Activated CD4-positive, alpha-beta T cell treated with anti-CD3 and anti-CD28 coated beads for 4 hours (primary cell): ENCODE data around the gene NLRC4.
"Not testable (repeated sequence)": the region's sequence is repeated elsewhere in the genome, so short reads cannot be mapped to it uniquely, and the experiment has no call there.

Experiments
- DNase-seq, 2 donors: peaks; one replicate each; pipeline ENCODE4 v3.0.0-alpha.2; 2020

NLRC4 gene

DNA sequence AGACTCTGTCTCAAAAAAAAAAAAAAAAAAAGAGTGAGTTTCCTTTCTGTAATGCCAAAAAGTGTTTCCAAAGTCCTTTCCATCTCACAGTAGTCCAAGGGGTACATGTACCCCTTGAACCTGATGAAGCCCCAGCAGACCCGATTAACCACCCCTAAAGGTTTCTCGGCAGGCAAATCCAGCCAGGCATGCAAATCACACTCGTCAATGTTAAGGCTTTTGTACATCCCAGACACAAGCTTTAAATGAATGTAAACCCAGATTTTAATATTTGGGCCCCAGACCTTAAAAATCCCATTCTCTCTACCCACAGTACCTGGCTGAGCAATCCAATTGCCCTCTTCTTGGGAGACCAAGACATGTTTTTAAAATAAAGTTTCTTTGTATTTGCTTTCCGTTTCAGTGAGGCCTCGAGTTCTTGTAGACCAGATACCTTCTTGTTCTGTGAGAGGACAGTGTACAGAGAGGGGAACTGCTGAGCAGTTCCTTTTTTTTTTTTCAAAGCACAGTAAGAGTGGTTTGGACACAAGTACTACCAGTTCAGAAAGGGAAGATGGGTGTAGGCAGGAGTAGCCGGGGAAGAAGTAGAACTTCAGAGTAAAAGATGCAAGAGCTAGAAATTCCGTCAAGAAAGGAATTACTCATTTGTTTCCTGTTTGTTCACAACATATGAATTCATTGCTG, at the start of gene NLRC4:
TSS of gene NLRC4 (minus strand) at position 465 of the 684 bp plus-strand sequence. CDS start 8,111 bp downstream, outside the sequence.
- DNase-seq, result no peak

GRCh38 chr2:32310577-32310976, 45.9 kb upstream of the NLRC4 start:
- no peak for DNase-seq

GRCh38 chr2:32293966-32294562, 29.4 kb upstream of the NLRC4 start:
- not testable (repeated sequence) for DNase-seq

- DNase-seq, result not testable (repeated sequence)
Observed at GRCh38 chr2:32293493-32293892, 28.8 kb upstream of the NLRC4 start.

GRCh38 chr2:32291746-32292145, 27.1 kb upstream of the NLRC4 start:
- DNase-seq, result no peak

GRCh38 chr2:32290000-32290339, 25.3 kb upstream of the NLRC4 start:
- no peak for DNase-seq

DNA sequence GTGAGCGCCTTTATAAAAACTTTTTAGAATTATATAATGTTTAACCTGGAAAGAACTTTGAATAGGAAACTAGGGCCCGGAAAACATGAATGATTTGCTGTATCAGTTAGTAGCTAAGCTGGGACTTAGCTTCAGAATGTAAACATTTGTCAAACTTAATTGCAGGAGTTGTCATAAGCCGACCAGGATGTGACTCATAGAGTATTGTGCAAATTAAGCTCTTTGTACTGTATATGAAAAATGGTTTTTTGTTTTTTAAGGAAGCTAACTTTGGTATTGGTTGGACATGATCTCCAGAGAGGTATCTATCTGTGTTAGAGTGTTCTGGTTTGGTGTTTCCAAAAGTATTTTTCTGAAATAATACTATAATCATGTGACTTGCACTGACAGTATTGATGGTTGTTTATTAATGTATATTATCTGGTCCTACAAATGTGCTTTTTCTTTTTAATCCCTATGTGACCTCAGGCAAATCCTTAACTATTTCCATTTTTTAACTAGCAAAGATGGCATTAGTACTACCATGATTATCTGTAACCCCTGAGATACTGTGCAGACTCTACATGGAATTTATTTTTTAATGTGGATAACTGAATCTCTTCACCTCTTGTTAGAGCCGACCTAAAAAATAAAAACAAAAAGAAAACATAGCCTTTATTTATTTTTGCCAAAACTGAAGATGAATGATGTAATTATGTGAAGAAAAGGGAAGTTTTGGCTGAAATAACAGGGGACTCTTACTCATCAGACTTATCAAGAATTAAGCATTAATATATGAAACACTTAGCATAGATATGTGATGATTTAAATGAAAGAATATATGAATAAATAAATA, 24.7 kb upstream of the NLRC4 start:
- no peak for DNase-seq

- no peak for DNase-seq
Observed at GRCh38 chr2:32284321-32284720, 19.6 kb upstream of the NLRC4 start.

DNA sequence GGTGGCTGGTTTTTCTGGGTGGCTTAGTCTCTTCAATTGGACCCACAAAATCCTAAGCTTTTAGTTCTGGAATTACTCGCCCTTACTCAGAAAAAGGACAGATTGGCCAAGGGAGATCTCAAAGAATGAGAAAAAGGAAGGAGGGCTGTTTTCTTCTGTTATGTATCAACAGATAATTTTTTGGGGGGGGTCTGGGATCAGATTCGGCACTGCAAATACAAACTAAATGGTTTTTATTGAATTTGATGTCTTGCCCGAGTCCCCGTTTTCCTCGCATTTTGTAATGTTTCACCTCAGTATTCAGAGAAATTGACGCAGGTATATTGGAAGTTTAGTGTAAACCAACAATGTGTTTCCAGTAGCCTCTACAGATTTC, 13.8 kb upstream of the NLRC4 start:
- no peak for DNase-seq

DNA sequence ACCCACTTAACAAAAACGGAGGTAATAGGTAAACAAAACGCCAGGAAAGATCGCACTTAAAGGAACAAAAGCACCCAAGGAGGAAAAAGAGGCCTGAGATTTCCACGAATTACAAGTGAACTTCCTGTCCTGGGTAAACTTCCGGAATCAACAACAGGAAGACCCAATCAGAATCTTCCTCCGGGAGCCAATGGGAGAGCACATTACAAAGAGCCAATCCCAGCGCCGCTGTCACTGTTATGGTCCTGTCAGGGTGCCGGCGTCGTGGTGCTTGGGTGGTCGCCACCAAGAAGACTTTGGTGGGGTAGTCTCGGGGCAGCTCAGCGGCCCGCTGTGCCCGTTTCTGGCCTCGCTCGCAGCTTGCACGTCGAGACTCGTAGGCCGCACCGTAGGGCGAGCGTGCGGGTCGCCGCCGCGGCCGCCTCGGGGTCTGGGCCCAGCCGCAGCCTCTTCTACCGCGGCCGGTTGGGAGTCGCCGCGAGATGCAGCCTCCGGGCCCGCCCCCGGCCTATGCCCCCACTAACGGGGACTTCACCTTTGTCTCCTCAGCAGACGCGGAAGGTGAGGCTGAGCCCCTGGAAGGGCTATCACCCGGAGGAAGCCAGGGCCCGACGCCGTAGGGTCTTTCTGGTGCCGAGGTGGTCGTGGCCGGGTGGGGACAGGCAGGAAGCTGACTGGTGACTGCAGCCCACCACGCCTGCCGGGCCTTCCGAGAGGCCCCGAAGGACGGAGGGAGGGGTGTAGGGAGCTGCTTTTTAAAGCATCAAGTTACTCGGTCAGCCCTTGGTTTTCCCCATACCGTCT, 13.2 kb upstream of the NLRC4 start, which contains the start of gene YIPF4:
TSS of gene YIPF4 (plus strand) at position 231 of the 804 bp plus-strand sequence. CDS start at position 483, 252 bp downstream.
- peak; percentile 80 to 90 for DNase-seq

DNA sequence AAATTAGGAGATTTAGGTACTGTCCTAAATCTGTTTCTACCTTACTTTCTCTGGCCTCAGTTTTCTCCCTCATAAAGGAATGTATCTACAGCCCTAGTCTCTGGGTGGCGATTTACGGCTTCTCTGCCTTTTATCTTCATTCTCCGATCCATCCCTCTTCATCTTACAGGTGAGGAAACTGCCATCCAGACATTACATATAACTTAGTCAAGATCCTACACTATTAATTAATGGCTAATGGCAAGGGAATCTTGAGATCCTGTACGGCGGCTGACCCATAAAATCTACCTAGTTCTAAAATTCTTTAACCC, 12.6 kb upstream of the NLRC4 start:
- no peak for DNase-seq

GRCh38 chr2:32275790-32276189, 11.1 kb upstream of the NLRC4 start:
- not testable (repeated sequence) for DNase-seq

DNA sequence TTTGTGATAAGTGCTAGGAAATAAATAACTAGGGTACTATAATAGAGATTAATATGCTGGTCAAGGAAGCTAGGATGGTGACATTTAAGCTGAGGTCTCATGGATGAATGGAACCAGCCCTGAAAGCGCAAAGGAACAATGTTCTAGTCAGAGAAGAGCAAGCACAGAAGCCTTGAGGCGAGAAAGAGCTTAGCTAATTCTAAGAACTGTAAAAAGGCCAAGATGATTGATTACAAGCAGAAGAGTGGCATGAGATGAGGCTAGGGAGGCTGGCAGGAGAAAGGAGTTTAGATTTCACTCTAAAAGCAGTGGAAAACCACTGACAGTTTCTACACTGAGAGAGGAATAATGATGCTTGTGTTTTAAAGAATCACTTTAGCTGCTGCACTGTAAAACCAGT, 9.6 kb upstream of the NLRC4 start:
- DNase-seq, result no peak

DNA sequence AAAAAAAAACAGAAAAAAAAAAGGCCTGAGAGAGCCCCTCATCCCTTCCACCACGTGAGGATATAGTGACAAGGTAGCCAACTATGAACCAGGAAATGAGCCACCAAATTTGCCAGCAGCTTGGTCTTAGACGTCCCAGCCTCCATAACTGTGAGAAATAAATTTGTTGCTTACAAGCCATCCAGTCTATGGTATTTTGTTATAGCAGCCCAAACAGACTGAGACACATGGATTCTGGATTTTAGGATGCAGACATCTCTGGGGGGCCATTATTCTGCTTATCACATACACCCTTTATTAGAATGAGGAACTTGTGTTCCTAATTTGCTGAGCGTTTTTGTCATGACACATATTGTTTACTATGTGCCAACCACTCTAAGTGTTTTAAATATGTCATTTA, 7.6 kb upstream of the NLRC4 start:
- DNase-seq, result no peak

DNA sequence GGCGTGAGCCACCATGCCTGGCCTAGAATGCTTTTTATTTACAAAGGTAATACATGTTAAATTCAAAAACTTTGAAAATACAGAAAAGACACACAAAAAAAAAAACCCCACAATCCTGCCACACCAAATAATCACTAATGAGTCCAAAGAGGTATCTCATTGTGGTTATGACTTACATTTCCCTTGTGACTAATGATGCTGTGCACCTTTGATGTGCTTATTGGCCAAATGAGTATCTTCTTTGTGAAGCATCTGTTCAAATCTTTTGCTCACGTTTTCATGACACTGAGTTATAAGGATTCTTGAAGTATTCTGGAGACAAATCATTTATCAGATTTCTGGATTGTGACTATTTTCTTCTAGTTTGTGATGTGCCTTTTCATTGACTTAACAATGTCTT, 6.4 kb upstream of the NLRC4 start:
- no peak for DNase-seq

DNA sequence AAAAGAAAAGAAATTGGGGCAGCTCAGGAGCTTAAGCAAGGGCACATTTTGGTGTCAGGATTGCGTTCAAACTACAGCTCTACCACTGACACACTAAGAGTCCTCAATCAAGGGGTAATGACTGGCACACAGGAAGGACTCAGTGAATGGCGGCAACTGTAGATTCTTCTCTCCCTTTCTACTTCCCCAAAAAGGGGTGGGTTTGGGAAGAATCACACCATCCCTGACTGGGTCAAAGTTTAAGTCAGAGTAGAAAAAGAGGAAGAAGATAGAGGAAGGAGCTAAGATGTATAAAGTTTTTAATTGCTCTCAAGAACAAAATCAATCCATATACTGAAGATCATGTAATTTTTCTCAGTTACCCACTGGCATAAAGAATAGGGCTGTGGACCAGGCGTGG, 2.6 kb downstream of the NLRC4 start:
- no peak for DNase-seq

GRCh38 chr2:32260376-32260775, 4.3 kb downstream of the NLRC4 start:
- no peak for DNase-seq

- no peak for DNase-seq
Observed at GRCh38 chr2:32258242-32258641, 6.4 kb downstream of the NLRC4 start.

DNA sequence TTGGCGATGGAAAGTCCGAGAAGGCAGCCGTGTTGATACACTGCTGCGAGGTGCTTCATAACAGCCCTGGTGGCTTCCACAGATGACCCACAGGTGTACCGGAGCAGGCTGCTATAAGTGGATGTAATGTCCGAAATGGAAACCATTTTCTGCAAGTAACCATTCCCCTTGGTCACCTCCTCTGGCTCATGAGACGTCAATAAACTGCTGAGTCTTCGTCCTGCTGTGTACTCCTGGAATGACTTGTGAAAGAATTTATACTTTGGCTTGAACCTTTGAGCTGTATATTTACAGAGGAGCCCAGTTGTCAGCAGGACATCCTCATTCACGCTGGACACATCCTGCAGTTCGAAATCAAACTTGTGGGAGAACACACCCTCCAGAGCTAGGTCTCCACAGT, 14.4 kb downstream of the NLRC4 start:
- DNase-seq, result no peak

DNA sequence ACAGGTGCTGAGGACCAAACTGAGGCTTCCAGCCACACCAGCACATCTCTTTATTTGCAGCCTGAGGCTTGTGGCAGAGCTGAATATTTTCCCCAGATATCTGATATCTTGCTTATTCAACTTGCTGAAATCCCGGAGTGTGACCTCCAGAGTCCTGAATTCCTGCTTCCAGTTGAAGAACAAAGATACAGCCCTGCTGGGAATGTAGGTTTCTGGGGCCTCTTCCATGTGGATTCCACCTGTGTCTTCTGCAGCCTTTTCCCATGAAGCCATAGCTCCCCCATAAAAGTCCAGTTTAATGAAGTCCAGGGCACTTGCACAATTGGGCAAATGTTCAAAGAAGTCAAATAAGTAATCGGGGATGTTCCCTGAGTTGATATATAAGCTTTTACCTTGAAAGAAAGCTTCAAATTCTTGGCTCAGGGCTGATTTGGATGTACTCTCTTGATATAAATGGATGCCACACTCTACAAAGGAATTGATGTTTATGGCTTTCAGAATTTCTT, 14.9 kb downstream of the NLRC4 start:
- no peak for DNase-seq

DNA sequence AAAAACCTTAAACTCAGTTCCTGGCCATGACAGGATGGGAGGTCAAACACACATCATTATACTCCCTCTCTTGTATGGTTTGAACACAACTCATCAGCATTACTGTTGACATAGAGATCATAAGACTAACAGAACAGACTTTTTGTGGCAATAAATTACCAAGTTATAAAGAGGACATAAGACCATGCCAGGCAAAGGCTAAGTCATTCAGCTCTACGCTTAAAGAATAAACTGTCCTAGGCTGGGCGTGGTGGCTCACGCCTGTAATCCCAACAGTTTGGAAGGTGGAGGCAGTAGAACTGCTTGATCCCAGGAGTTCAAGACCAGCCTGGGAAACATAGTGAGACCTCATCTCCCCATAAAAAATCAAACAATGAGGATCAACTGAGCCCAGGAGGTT, 16.4 kb downstream of the NLRC4 start:
- DNase-seq, result no peak

DNA sequence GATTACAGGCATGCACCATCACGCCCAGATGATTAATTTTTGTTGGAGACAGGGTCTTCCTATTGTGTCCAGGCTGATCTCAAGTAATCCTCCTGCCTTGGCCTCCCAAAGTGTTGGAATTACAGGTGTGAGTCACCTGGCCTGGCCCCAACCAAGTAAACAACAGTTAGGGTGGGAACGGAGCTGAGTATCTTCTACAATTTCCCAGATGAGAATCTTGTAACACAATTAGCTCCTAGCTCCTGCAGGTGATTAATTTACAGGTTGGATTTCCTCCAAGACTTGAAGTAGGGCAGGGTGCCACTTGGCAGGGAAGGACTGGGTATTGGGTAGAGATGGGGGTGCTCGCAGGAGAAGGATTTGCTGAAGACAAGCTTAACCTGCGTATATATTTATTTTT, 17.8 kb downstream of the NLRC4 start:
- no peak for DNase-seq

GRCh38 chr2:32242331-32242730, 22.4 kb downstream of the NLRC4 start:
- no peak for DNase-seq
